ENCODE data around the gene POLD1.

POLD1 gene

DNA sequence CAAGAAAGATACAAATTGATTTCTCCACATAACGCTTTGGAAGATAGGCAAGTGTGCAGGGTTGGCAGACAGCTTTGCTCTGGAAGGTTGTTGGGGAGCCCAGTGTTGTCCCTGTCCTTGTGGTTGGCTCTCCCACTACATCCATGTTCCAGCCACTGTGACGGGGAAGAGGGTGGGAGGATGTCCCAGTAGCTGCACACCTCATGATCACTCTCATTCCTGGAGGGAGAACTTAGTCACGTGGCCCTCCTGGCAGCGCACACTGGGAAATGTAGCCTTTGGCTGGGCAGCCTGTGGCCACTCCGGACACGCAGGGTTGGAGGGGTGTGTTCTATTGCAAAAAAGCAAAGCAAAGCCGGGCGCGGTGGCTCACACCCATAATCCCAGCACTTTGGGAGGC, 9.9 kb downstream of the POLD1 start:
- no peak for DNase-seq

DNA sequence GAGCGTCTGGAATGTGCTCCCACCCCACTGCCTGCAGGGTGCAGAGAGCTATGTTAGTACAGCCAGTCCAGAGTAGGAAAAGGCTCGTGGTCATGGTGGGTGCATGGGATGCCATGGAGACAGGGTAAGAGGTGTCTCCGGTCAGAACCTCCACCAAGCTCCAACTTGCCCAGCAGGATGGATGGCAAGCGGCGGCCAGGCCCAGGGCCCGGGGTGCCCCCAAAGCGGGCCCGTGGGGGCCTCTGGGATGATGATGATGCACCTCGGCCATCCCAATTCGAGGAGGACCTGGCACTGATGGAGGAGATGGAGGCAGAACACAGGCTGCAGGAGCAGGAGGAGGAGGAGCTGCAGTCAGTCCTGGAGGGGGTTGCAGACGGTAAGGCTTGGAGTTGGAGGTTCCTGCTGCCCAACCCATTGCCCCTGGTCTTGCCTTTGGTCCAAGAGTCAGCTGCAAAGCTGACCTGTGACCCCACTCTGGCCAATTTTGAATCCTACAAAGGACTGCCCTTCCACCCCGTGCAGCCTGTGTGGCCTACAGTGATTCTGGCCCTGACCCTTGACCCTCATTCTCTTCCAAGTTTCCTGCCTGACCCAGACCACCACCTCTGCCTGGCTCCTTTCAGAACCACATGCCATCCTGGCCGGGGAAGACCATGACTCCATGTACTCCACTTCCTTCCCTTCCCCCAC, 14.7 kb downstream of the POLD1 start:
- no peak for DNase-seq

GRCh38 chr19:50399368-50399745, 15.2 kb downstream of the POLD1 start:
- no peak for DNase-seq

GRCh38 chr19:50401605-50402450, 17.7 kb downstream of the POLD1 start:
- no peak for DNase-seq

GRCh38 chr19:50402544-50403301, 18.6 kb downstream of the POLD1 start:
- no peak for DNase-seq

- DNase-seq, result no peak
Observed at GRCh38 chr19:50406156-50406820, 22.1 kb downstream of the POLD1 start.

DNA sequence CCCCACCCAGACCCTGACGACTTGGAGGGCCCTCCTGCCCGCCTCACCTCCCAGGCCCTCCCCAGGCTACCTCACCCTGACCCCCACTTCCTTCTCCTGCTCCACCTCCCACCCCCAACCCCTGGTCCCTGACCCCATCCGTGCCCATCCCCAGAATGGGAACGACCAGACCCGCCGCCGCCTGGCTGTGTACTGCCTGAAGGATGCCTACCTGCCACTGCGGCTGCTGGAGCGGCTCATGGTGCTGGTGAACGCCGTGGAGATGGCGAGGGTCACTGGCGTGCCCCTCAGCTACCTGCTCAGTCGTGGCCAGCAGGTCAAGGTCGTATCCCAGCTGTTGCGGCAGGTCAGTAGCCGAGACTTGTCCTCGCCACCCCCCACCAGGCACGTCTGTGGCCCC, 22.7 kb downstream of the POLD1 start:
- no peak for DNase-seq

GRCh38 chr19:50409347-50409746, 25.2 kb downstream of the POLD1 start:
- DNase-seq, result no peak

- no peak for DNase-seq
Observed at GRCh38 chr19:50410109-50410508, 26.0 kb downstream of the POLD1 start.

GRCh38 chr19:50412419-50412818, 28.3 kb downstream of the POLD1 start:
- no peak for DNase-seq

DNA sequence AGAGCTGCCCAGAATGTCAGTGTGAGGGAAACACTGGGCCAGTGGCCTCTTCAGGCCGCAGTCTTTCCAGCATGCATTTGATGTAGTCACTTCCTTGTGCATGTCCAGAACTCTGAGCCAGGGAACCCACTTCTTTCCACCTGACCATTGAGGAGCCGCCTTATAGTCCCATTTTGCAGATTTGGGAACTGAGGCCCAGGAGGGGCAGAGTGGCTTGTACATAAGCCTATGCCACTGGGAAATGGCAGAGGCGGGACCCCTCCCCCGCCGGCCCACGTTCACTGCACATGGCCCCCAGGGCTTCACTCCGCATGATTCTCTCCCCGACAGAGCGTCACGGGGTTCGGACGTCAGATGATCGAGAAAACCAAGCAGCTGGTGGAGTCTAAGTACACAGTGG, 28.9 kb downstream of the POLD1 start:
- no peak for DNase-seq

- DNase-seq, result no peak
Observed at GRCh38 chr19:50413531-50413930, 29.4 kb downstream of the POLD1 start.

GRCh38 chr19:50414864-50415660, 30.9 kb downstream of the POLD1 start:
- DNase-seq, result peak; percentile 86

- no peak for DNase-seq
Observed at GRCh38 chr19:50415661-50416033, 31.5 kb downstream of the POLD1 start.

GRCh38 chr19:50416034-50416977, 32.2 kb downstream of the POLD1 start:
- DNase-seq, result peak; percentile 17

- DNase-seq, result no peak
Observed at GRCh38 chr19:50417111-50418081, 33.2 kb downstream of the POLD1 start.

GRCh38 chr19:50418176-50419021, 34.3 kb downstream of the POLD1 start, which contains the start of gene SPIB:
Gene SPIB (plus strand): TSS chr19:50418938. CDS start chr19:50418963, 25 bp downstream.
- DNase-seq, result no peak

DNA sequence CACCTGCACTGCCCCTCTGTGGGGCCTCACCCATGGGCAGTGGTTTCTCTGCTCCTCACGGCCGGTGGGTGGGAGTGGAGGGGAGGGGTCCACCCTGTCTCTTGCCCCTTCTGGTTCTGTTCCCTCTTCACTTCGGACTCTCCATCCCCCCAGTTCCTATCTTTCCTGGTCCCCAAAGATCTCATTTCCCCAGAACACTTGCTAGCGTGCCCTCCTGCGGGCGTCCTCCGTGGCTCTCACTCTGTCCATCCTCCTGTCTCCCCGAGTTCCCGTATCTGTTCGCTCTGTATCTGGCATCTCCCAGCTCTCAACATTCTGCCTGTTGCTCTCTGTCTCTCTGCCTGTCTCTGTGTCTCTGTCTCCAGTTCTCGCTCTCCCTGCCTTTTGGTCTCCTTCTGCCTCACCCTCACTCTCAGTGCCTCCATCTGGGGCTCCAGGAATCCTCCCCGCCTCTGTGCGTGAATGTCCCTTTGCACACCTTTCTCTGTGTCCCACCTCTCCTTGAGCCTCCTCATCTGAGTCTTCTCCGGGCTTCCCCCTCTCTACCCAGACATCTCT, 35.0 kb downstream of the POLD1 start:
- DNase-seq, result peak; percentile 9

All from eye (tissue), 1 donor.